Measurements from ENCODE around the gene CCNJL. TPM values are rescaled to one million over a fixed set of nuclear protein-coding genes. Genes with fewer than 3 reads are reported as not detected.
"Not testable (repeated sequence)": the region's sequence is repeated elsewhere in the genome, so short reads cannot be mapped to it uniquely, and the experiment has no call there.

Gene CCNJL
- polyA plus RNA-seq, 4 donors, result 7.9 to 10.1 (median 8.3) TPM

- no peak for DNase-seq (ENCODE audit: low read depth in 4 of 4, low spot score in 3 of 4)
Observed at GRCh38 chr5:160266752-160267345, 45.5 kb downstream of the CCNJL start.

- DNase-seq (ENCODE audit: low read depth in 4 of 4, low spot score in 3 of 4), result no peak
Observed at GRCh38 chr5:160266044-160266443, 46.3 kb downstream of the CCNJL start.

- no peak for DNase-seq (ENCODE audit: low read depth in 4 of 4, low spot score in 3 of 4)
Observed at GRCh38 chr5:160263326-160263855, 49.0 kb downstream of the CCNJL start.

- no peak for DNase-seq (ENCODE audit: low read depth in 4 of 4, low spot score in 3 of 4)
Observed at GRCh38 chr5:160262151-160263074, 50.0 kb downstream of the CCNJL start.

- no peak for DNase-seq (ENCODE audit: low read depth in 4 of 4, low spot score in 3 of 4)
Observed at GRCh38 chr5:160260881-160261815, 51.2 kb downstream of the CCNJL start.

- DNase-seq (ENCODE audit: low read depth in 4 of 4, low spot score in 3 of 4), result no peak
Observed at GRCh38 chr5:160260006-160260775, 52.2 kb downstream of the CCNJL start.

GRCh38 chr5:160259341-160259740 is 53.0 kb downstream of the CCNJL start:
- DNase-seq (ENCODE audit: low read depth in 4 of 4, low spot score in 3 of 4), result no peak

- no peak for DNase-seq (ENCODE audit: low read depth in 4 of 4, low spot score in 3 of 4)
Observed at GRCh38 chr5:160254706-160255105, 57.7 kb downstream of the CCNJL start.

- DNase-seq (ENCODE audit: low read depth in 4 of 4, low spot score in 3 of 4), result no peak
Observed at GRCh38 chr5:160253441-160253840, 58.9 kb downstream of the CCNJL start.

- no peak for DNase-seq (ENCODE audit: low read depth in 4 of 4, low spot score in 3 of 4)
Observed at GRCh38 chr5:160252916-160253315, 59.4 kb downstream of the CCNJL start.

GRCh38 chr5:160251406-160252155 is 60.8 kb downstream of the CCNJL start:
- DNase-seq (ENCODE audit: low read depth in 4 of 4, low spot score in 3 of 4), result no peak

GRCh38 chr5:160250826-160251225 is 61.5 kb downstream of the CCNJL start:
- no peak for DNase-seq (ENCODE audit: low read depth in 4 of 4, low spot score in 3 of 4)

GRCh38 chr5:160250226-160250625 is 62.1 kb downstream of the CCNJL start:
- no peak for DNase-seq (ENCODE audit: low read depth in 4 of 4, low spot score in 3 of 4)

- not testable (repeated sequence) for DNase-seq (ENCODE audit: low read depth in 4 of 4, low spot score in 3 of 4)
Observed at GRCh38 chr5:160249570-160249969, 62.8 kb downstream of the CCNJL start.

- no peak for DNase-seq (ENCODE audit: low read depth in 4 of 4, low spot score in 3 of 4)
Observed at GRCh38 chr5:160245506-160246086, 66.8 kb downstream of the CCNJL start.

- no peak for DNase-seq (ENCODE audit: low read depth in 4 of 4, low spot score in 3 of 4)
Observed at GRCh38 chr5:160242145-160242544, 70.2 kb downstream of the CCNJL start.

- DNase-seq (ENCODE audit: low read depth in 4 of 4, low spot score in 3 of 4), result no peak
Observed at GRCh38 chr5:160240350-160240749, 72.0 kb downstream of the CCNJL start.

- DNase-seq (ENCODE audit: low read depth in 4 of 4, low spot score in 3 of 4), result no peak
Observed at GRCh38 chr5:160237571-160238093, 74.7 kb downstream of the CCNJL start.

- DNase-seq (ENCODE audit: low read depth in 4 of 4, low spot score in 3 of 4), result no peak
Observed at GRCh38 chr5:160235731-160236130, 76.6 kb downstream of the CCNJL start.

Measured in right renal pelvis (tissue), 4 donors.